ENCODE data around the gene HDAC8.

HDAC8 gene

GRCh38 chrX:72313707-72314641 lies 258.7 kb downstream of the HDAC8 start:
- DNase-seq (ENCODE audit: low read depth) = no peak
- no peak overlapping the region for H3K4me3 ChIP-seq (ENCODE audit: low read depth, low read length)
- TF ChIP-seq CTCF (conservative IDR thresholded peaks at IDR 0.05; ENCODE audit: low read depth, low read length) = no peak

- no peak overlapping the region for H3K4me3 ChIP-seq (ENCODE audit: low read depth, low read length)
- TF ChIP-seq CTCF (conservative IDR thresholded peaks at IDR 0.05; ENCODE audit: low read depth, low read length) = no peak
- DNase-seq (ENCODE audit: low read depth) = no peak
These were observed 260.2 kb downstream of the HDAC8 start for GRCh38 chrX:72312311-72312940.

GRCh38 chrX:72309297-72310071 lies 263.2 kb downstream of the HDAC8 start:
- H3K4me3 ChIP-seq (ENCODE audit: low read depth, low read length) = peak overlapping the region; percentile 35
- no peak for DNase-seq (ENCODE audit: low read depth)
- no peak for TF ChIP-seq CTCF (conservative IDR thresholded peaks at IDR 0.05; ENCODE audit: low read depth, low read length)

- H3K4me3 ChIP-seq (ENCODE audit: low read depth, low read length) = peak overlapping the region; percentile 35
- peak; percentile 73 for DNase-seq (ENCODE audit: low read depth)
- TF ChIP-seq CTCF (conservative IDR thresholded peaks at IDR 0.05; ENCODE audit: low read depth, low read length) = no peak
These were observed 263.9 kb downstream of the HDAC8 start for GRCh38 chrX:72308566-72309296.

- DNase-seq (ENCODE audit: low read depth) = no peak
- no peak for TF ChIP-seq CTCF (conservative IDR thresholded peaks at IDR 0.05; ENCODE audit: low read depth, low read length)
- H3K4me3 ChIP-seq (ENCODE audit: low read depth, low read length) = no peak overlapping the region
These were observed 264.5 kb downstream of the HDAC8 start for GRCh38 chrX:72308209-72308565.

GRCh38 chrX:72307646-72308051 lies 265.0 kb downstream of the HDAC8 start:
- no peak for TF ChIP-seq CTCF (conservative IDR thresholded peaks at IDR 0.05; ENCODE audit: low read depth, low read length)
- DNase-seq (ENCODE audit: low read depth) = no peak
- no peak overlapping the region for H3K4me3 ChIP-seq (ENCODE audit: low read depth, low read length)

Measured in choroid plexus epithelial cell (primary cell).